ENCODE data around the gene OGFOD1. TPM values are rescaled to one million over a fixed set of nuclear protein-coding genes. Genes with fewer than 3 reads are reported as not detected.

OGFOD1 gene
- total RNA-seq, 2 experiments from 2014 or later: 63.0 to 66.4 TPM

GRCh38 chr16:56517206-56517605 lies 65.9 kb downstream of the OGFOD1 start:
- ChIA-PET CTCF (interaction anchor here (0.9 to 3.3 kb wide), 2 partner anchors 11 to 185 kb away, joined by 4 to 20 read pairs; no protein-coding TSS in a partner anchor), POLR2A (no interaction called here)
- DNase-seq: no peak
- Mint-ChIP-seq H3K9me3 (no peaks in the 10 kb centered on the region), H3K4me3 (no peak overlapping the region), H3K27ac (no peak overlapping the region), H3K36me3 (no peaks in the 10 kb centered on the region), H3K27me3 (no peaks in the 10 kb centered on the region), H3K4me1 (ENCODE audit: low read depth) (peaks cover 46% of the 10 kb centered on the region)
- intact Hi-C loops (cut with micrococcal nuclease): no loop called here

GRCh38 chr16:56518425-56518824 lies 67.1 kb downstream of the OGFOD1 start:
- Mint-ChIP-seq H3K9me3 (no peaks in the 10 kb centered on the region), H3K27me3 (no peaks in the 10 kb centered on the region), H3K4me3 (peak overlapping the region; percentile 79), H3K4me1 (ENCODE audit: low read depth) (peaks cover 46% of the 10 kb centered on the region), H3K27ac (no peak overlapping the region), H3K36me3 (no peaks in the 10 kb centered on the region)
- POLR2A ChIA-PET: no interaction called here
- DNase-seq: no peak
- CTCF ChIA-PET: interaction anchor here (3.3 kb wide), 1 partner anchor 183 kb away, joined by 20 read pairs; no protein-coding TSS in a partner anchor
- intact Hi-C loops (cut with micrococcal nuclease): no loop called here

- Mint-ChIP-seq H3K4me3 (peak within 1 kb of the TSS; percentile 79), H3K27me3 (no peaks in the 10 kb centered on the region), H3K36me3 (no peaks in the 10 kb centered on the region), H3K27ac (peak within 1 kb of the TSS; percentile 80), H3K4me1 (ENCODE audit: low read depth) (peaks cover 40% of the 10 kb centered on the region), H3K9me3 (no peaks in the 10 kb centered on the region)
- ChIA-PET CTCF (interaction anchor here (0.6 to 1.3 kb wide), 2 partner anchors 70 to 182 kb away, joined by 3 read pairs; no protein-coding TSS in a partner anchor), POLR2A (no interaction called here)
- intact Hi-C loops (cut with micrococcal nuclease): loop anchor here (10.0 kb wide), 1 partner anchor 325 kb away; the partner anchor contains the start of gene GNAO1
- DNase-seq: peak; percentile 93
Measured at GRCh38 chr16:56519459-56520250, 68.3 kb downstream of the OGFOD1 start, which contains the start of gene BBS2. Gene BBS2, minus strand, starts transcription at chr16:56520024. Its CDS starts 162 bp downstream, at chr16:56519862.

- H3K27me3 Mint-ChIP-seq: no peaks in the 10 kb centered on the region
- H3K4me1 Mint-ChIP-seq (ENCODE audit: low read depth): peaks cover 34% of the 10 kb centered on the region
- intact Hi-C loops (cut with micrococcal nuclease): loop anchor here (10.0 kb wide), 1 partner anchor 325 kb away; the partner anchor contains the start of gene GNAO1
- no peaks in the 10 kb centered on the region for H3K36me3 Mint-ChIP-seq
- ChIA-PET CTCF (interaction anchor here (1.3 kb wide), 1 partner anchor 182 kb away, joined by 3 read pairs; no protein-coding TSS in a partner anchor), POLR2A (no interaction called here)
- H3K4me3 Mint-ChIP-seq: peak overlapping the region; percentile 79
- no peaks in the 10 kb centered on the region for H3K9me3 Mint-ChIP-seq
- H3K27ac Mint-ChIP-seq: peak overlapping the region; percentile 80
- DNase-seq: no peak
Measured at GRCh38 chr16:56520251-56520577, 68.9 kb downstream of the OGFOD1 start.

GRCh38 chr16:56525236-56525635 lies 73.9 kb downstream of the OGFOD1 start:
- H3K4me3 Mint-ChIP-seq: no peak overlapping the region
- H3K4me1 Mint-ChIP-seq (ENCODE audit: low read depth): peaks cover 6% of the 10 kb centered on the region
- no peaks in the 10 kb centered on the region for H3K36me3 Mint-ChIP-seq
- H3K9me3 Mint-ChIP-seq: no peaks in the 10 kb centered on the region
- no peak overlapping the region for H3K27ac Mint-ChIP-seq
- ChIA-PET CTCF (no interaction called here), POLR2A (no interaction called here)
- intact Hi-C loops (cut with micrococcal nuclease): loop anchor here (10.0 kb wide), 1 partner anchor 330 kb away; the partner anchor contains the start of gene GNAO1
- no peaks in the 10 kb centered on the region for H3K27me3 Mint-ChIP-seq
- no peak for DNase-seq

Other genes with a start within 250 kb of the OGFOD1 start
- 10 to 100 TPM; 42.0 to 45.4 TPM for gene AMFR, start 26.0 kb upstream of the OGFOD1 start, total RNA-seq
- gene NUDT21, start 222 bp upstream of the OGFOD1 start, total RNA-seq: 100 to 1,000 TPM; 352 to 361 TPM
- 10 to 100 TPM; 21.5 to 22.6 TPM for gene BBS2, start 68.5 kb downstream of the OGFOD1 start, total RNA-seq
- not detected for gene MT4, start 113.5 kb downstream of the OGFOD1 start, total RNA-seq
- gene MT3, start 138.0 kb downstream of the OGFOD1 start, total RNA-seq: 1 to 10 TPM; 3.1 to 3.9 TPM
- gene MT2A, start 157.0 kb downstream of the OGFOD1 start, total RNA-seq: 100 to 1,000 TPM; 102 to 105 TPM
- 1 to 10 TPM; 4.4 to 4.8 TPM for gene MT1E, start 174.2 kb downstream of the OGFOD1 start, total RNA-seq
- not detected for gene MT1M, start 181.1 kb downstream of the OGFOD1 start, total RNA-seq
- gene MT1A, start 187.1 kb downstream of the OGFOD1 start, total RNA-seq: under 1 TPM in 1 of 2 experiments, not detected in 1; 0.94 TPM
- not detected for gene MT1B, start 200.3 kb downstream of the OGFOD1 start, total RNA-seq
- gene MT1F, start 206.4 kb downstream of the OGFOD1 start, total RNA-seq: 1 to 10 TPM; 8.5 to 9.2 TPM
- gene MT1G, start 216.5 kb downstream of the OGFOD1 start, total RNA-seq: 1 to 10 TPM; 5.0 to 5.8 TPM
- gene MT1H, start 218.3 kb downstream of the OGFOD1 start, total RNA-seq: under 1 TPM in 1 of 2 experiments, not detected in 1; 0.70 TPM
- gene MT1X, start 230.9 kb downstream of the OGFOD1 start, total RNA-seq: 10 to 100 TPM; 31.9 to 38.1 TPM

Data from activated CD4-positive, alpha-beta memory T cell treated with anti-CD3 and anti-CD28 coated beads for 36 hours (primary cell).